Right renal pelvis (tissue), 4 donors: Measurements from ENCODE around the gene NECTIN4. TPM values are rescaled to one million over a fixed set of nuclear protein-coding genes. Genes with fewer than 3 reads are reported as not detected.
A peak's percentile ranks its signal among the peaks of the same experiment; 100 is the strongest.
"Not testable (repeated sequence)": the region's sequence is repeated elsewhere in the genome, so short reads cannot be mapped to it uniquely, and the experiment has no call there.

Experiments used
- DNase-seq, 4 donors: peaks; one replicate each; pipeline ENCODE4 v3.0.0-alpha.2; 2013; ENCODE audit warnings: low read depth in 4 of 4, low spot score in 3 of 4, missing footprints in 1 of 4
- polyA plus RNA-seq, 4 donors: library from polyadenylated mRNA; unstranded; fragments of 120-200 nt; gene quantifications; one replicate each; pipeline ENCODE4 v1.2.1, GENCODE V29; 2013; ENCODE audit not compliant: insufficient read length in 4 of 4

Gene NECTIN4
- polyA plus RNA-seq, 4 donors: 1.9 to 4.9 (median 3.4) TPM

GRCh38 chr1:161037661-161038522 lies 51.5 kb downstream of the NECTIN4 start:
- no peak for DNase-seq

DNA sequence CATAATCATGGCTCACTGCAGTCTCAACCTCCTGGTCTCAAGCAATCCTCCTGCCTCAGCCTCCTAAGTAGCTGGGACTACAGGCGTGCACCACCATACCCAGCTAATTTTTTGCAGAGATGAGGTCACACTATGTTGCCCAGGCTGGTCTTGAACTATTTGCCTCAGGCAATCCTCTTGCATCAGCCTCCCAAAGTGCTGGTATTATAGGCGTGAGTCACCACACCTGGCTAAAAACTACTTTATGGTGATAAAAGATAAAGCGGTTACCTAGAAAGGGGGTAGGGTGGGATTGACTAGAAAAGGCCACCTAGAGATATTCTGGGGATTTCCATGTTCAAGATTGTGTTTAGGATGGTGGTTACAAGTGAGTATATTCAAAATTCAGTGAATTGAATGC lies 55.6 kb downstream of the NECTIN4 start:
- DNase-seq: no peak

- DNase-seq: no peak
Measured at GRCh38 chr1:161032409-161032808, 56.9 kb downstream of the NECTIN4 start.

DNA sequence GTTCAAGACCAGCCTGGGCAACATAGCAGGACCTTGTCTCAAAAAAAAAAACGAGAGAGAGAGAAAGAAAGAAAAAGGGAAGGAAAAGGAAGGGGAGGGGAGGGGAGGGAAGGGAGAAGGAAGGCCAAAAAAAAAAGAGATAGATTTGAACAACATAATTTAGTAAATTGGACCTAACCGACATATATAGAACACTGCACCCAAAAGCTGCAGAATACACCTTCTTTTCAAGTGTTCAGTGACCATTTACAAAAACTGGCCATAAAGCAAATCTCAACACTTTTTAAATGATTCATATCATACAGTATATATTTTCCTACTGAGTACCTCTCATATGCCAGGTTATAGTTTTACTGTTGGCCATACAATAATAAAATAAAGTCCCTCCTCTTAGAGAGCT lies 57.5 kb downstream of the NECTIN4 start:
- DNase-seq: no peak

GRCh38 chr1:161029466-161029865 lies 59.9 kb downstream of the NECTIN4 start:
- DNase-seq: not testable (repeated sequence)

GRCh38 chr1:161026954-161027353 lies 62.4 kb downstream of the NECTIN4 start:
- not testable (repeated sequence) for DNase-seq

GRCh38 chr1:161022432-161022831 lies 66.9 kb downstream of the NECTIN4 start:
- not testable (repeated sequence) for DNase-seq

GRCh38 chr1:161021970-161022353 lies 67.4 kb downstream of the NECTIN4 start:
- DNase-seq: no peak

- peak in 3 of 4 donors; percentile 71 to 82 (median 76) for DNase-seq
Measured at GRCh38 chr1:161021165-161021969, 68.0 kb downstream of the NECTIN4 start.

Other genes starting within 250 kb of the NECTIN4 start
- gene CD244, start 226.7 kb downstream of the NECTIN4 start, polyA plus RNA-seq: under 1 TPM; 0.10 to 0.33 (median 0.21) TPM
- 1 to 10 TPM; 1.3 to 3.5 (median 2.1) TPM for gene ITLN1, start 204.4 kb downstream of the NECTIN4 start, polyA plus RNA-seq
- gene ITLN2, start 134.7 kb downstream of the NECTIN4 start, polyA plus RNA-seq: under 1 TPM in 1 of 4 donors, not detected in 3; 0.06 TPM
- gene F11R, start 68.4 kb downstream of the NECTIN4 start, polyA plus RNA-seq: 100 to 1,000 TPM in 1 of 4 donors, 10 to 100 TPM in 3; 81.3 to 103 (median 95.5) TPM
- gene TSTD1, start 50.6 kb downstream of the NECTIN4 start, polyA plus RNA-seq: 10 to 100 TPM; 44.6 to 80.5 (median 47.9) TPM
- 10 to 100 TPM; 55.0 to 59.3 (median 56.6) TPM for gene USF1, start 43.6 kb downstream of the NECTIN4 start, polyA plus RNA-seq
- gene ARHGAP30, start 19.7 kb downstream of the NECTIN4 start, polyA plus RNA-seq: 1 to 10 TPM; 1.8 to 2.3 (median 2.0) TPM
- gene KLHDC9, start 8.8 kb upstream of the NECTIN4 start, polyA plus RNA-seq: 10 to 100 TPM; 15.9 to 19.9 (median 18.3) TPM
- gene PFDN2, start 28.5 kb upstream of the NECTIN4 start, polyA plus RNA-seq: 10 to 100 TPM; 64.7 to 90.0 (median 71.0) TPM
- gene NIT1, start 28.5 kb upstream of the NECTIN4 start, polyA plus RNA-seq: 10 to 100 TPM; 47.8 to 55.3 (median 52.1) TPM
- 10 to 100 TPM; 47.2 to 59.6 (median 50.8) TPM for gene DEDD, start 43.1 kb upstream of the NECTIN4 start, polyA plus RNA-seq
- 100 to 1,000 TPM; 147 to 165 (median 159) TPM for gene UFC1, start 64.4 kb upstream of the NECTIN4 start, polyA plus RNA-seq
- gene USP21, start 69.9 kb upstream of the NECTIN4 start, polyA plus RNA-seq: 10 to 100 TPM; 45.7 to 51.3 (median 51.0) TPM
- 10 to 100 TPM; 36.3 to 44.0 (median 37.4) TPM for gene PPOX, start 76.9 kb upstream of the NECTIN4 start, polyA plus RNA-seq
- 10 to 100 TPM; 43.6 to 46.2 (median 44.9) TPM for gene B4GALT3, start 87.9 kb upstream of the NECTIN4 start, polyA plus RNA-seq
- gene ADAMTS4, start 109.5 kb upstream of the NECTIN4 start, polyA plus RNA-seq: 1 to 10 TPM in 2 of 4 donors, under 1 TPM in 2; 0.66 to 1.4 (median 1.0) TPM
- gene NDUFS2, start 112.8 kb upstream of the NECTIN4 start, polyA plus RNA-seq: 100 to 1,000 TPM; 174 to 198 (median 193) TPM
- 10 to 100 TPM; 12.0 to 16.1 (median 15.4) TPM for gene FCER1G, start 125.7 kb upstream of the NECTIN4 start, polyA plus RNA-seq
- 1 to 10 TPM in 1 of 4 donors, under 1 TPM in 2, not detected in 1; 0.13 to 6.0 (median 0.47) TPM for gene APOA2, start 134.1 kb upstream of the NECTIN4 start, polyA plus RNA-seq
- 10 to 100 TPM; 14.5 to 15.5 (median 14.9) TPM for gene TOMM40L, start 136.5 kb upstream of the NECTIN4 start, polyA plus RNA-seq
- 1 to 10 TPM; 2.0 to 4.3 (median 3.8) TPM for gene NR1I3, start 148.6 kb upstream of the NECTIN4 start, polyA plus RNA-seq
- 1 to 10 TPM in 2 of 4 donors, under 1 TPM in 2; 0.91 to 1.6 (median 0.98) TPM for gene PCP4L1, start 169.2 kb upstream of the NECTIN4 start, polyA plus RNA-seq
- gene MPZ, start 220.4 kb upstream of the NECTIN4 start, polyA plus RNA-seq: 10 to 100 TPM in 1 of 4 donors, 1 to 10 TPM in 3; 4.2 to 12.5 (median 4.6) TPM
- 100 to 1,000 TPM; 265 to 291 (median 279) TPM for gene SDHC, start 224.8 kb upstream of the NECTIN4 start, polyA plus RNA-seq